ENCODE measurements around the gene PRKD1. TPM values are rescaled to one million over a fixed set of nuclear protein-coding genes. Genes with fewer than 3 reads are reported as not detected.
A peak's percentile ranks its signal among the peaks of the same experiment; 100 is the strongest.

The PRKD1 gene
- total RNA-seq, 1 donor from 2014 or later: 0.53 TPM

- no peaks in the 10 kb centered on the region for H3K27me3 ChIP-seq (ENCODE audit: control insufficient read depth, insufficient read depth, low read length)
- TF ChIP-seq CTCF (IDR thresholded peaks at IDR 0.05; ENCODE audit: insufficient read depth, low read length, severe bottlenecking): no peak
- FAIRE-seq: no peak
- no peak overlapping the region for H3K4me3 ChIP-seq (ENCODE audit: low read depth, low read length)
- DNase-seq (ENCODE audit: low read depth): no peak
- H3K36me3 ChIP-seq (ENCODE audit: control insufficient read depth, insufficient read depth, low read length): no peaks in the 10 kb centered on the region
Observed at GRCh38 chr14:29814156-29815015, 113.3 kb downstream of the PRKD1 start.

GRCh38 chr14:29810682-29811081 lies 117.0 kb downstream of the PRKD1 start:
- Histone ChIP-seq H3K4me3 (ENCODE audit: low read depth, low read length) (no peak overlapping the region), H3K27me3 (ENCODE audit: control insufficient read depth, insufficient read depth, low read length) (no peaks in the 10 kb centered on the region), H3K36me3 (ENCODE audit: control insufficient read depth, insufficient read depth, low read length) (no peaks in the 10 kb centered on the region)
- DNase-seq (ENCODE audit: low read depth) (peak; percentile 9), FAIRE-seq (no peak)
- TF ChIP-seq CTCF (IDR thresholded peaks at IDR 0.05; ENCODE audit: insufficient read depth, low read length, severe bottlenecking): no peak

GRCh38 chr14:29810064-29810463 lies 117.6 kb downstream of the PRKD1 start:
- Histone ChIP-seq H3K36me3 (ENCODE audit: control insufficient read depth, insufficient read depth, low read length) (no peaks in the 10 kb centered on the region), H3K27me3 (ENCODE audit: control insufficient read depth, insufficient read depth, low read length) (no peaks in the 10 kb centered on the region), H3K4me3 (ENCODE audit: low read depth, low read length) (no peak overlapping the region)
- no peak for TF ChIP-seq CTCF (IDR thresholded peaks at IDR 0.05; ENCODE audit: insufficient read depth, low read length, severe bottlenecking)
- FAIRE-seq (no peak), DNase-seq (ENCODE audit: low read depth) (no peak)

GRCh38 chr14:29806124-29806517 lies 121.5 kb downstream of the PRKD1 start:
- Histone ChIP-seq H3K36me3 (ENCODE audit: control insufficient read depth, insufficient read depth, low read length) (no peaks in the 10 kb centered on the region), H3K4me3 (ENCODE audit: low read depth, low read length) (no peak overlapping the region), H3K27me3 (ENCODE audit: control insufficient read depth, insufficient read depth, low read length) (no peaks in the 10 kb centered on the region)
- no peak for FAIRE-seq
- no peak for DNase-seq (ENCODE audit: low read depth)
- TF ChIP-seq CTCF (IDR thresholded peaks at IDR 0.05; ENCODE audit: insufficient read depth, low read length, severe bottlenecking): no peak

GRCh38 chr14:29805415-29806123 lies 122.1 kb downstream of the PRKD1 start:
- FAIRE-seq: no peak
- peak; percentile 90 for DNase-seq (ENCODE audit: low read depth)
- no peak for TF ChIP-seq CTCF (IDR thresholded peaks at IDR 0.05; ENCODE audit: insufficient read depth, low read length, severe bottlenecking)
- Histone ChIP-seq H3K36me3 (ENCODE audit: control insufficient read depth, insufficient read depth, low read length) (no peaks in the 10 kb centered on the region), H3K4me3 (ENCODE audit: low read depth, low read length) (no peak overlapping the region), H3K27me3 (ENCODE audit: control insufficient read depth, insufficient read depth, low read length) (no peaks in the 10 kb centered on the region)
